C1 segment of cervical spinal cord (tissue), 14 donors: ENCODE data around the gene ARMC2.
"Not testable (repeated sequence)": the region's sequence is repeated elsewhere in the genome, so short reads cannot be mapped to it uniquely, and the experiment has no call there.

Experiments
- DNase-seq, 14 donors: peaks; one replicate each; lab custom pipeline; 2025; lab: John Stamatoyannopoulos, UW

The ARMC2 gene

GRCh38 chr6:108831104-108831503 lies 17.1 kb upstream of the ARMC2 start:
- peak in 7 of 14 donors; percentile 12 to 42 (median 28) for DNase-seq

- no peak for DNase-seq
These were observed 15.5 kb upstream of the ARMC2 start for GRCh38 chr6:108832738-108833137.

GRCh38 chr6:108835218-108835850 lies 12.9 kb upstream of the ARMC2 start:
- peak in 13 of 14 donors; percentile 23 to 84 (median 72) for DNase-seq

GRCh38 chr6:108836061-108836460 lies 12.2 kb upstream of the ARMC2 start:
- no peak for DNase-seq

GRCh38 chr6:108837236-108837971 lies 10.8 kb upstream of the ARMC2 start:
- DNase-seq: no peak

GRCh38 chr6:108838101-108838717 lies 10.0 kb upstream of the ARMC2 start:
- DNase-seq: no peak

GRCh38 chr6:108839083-108839642 lies 9.1 kb upstream of the ARMC2 start:
- no peak for DNase-seq

- DNase-seq: no peak
These were observed 7.3 kb upstream of the ARMC2 start for GRCh38 chr6:108840919-108841318.

GRCh38 chr6:108841377-108841855 lies 6.8 kb upstream of the ARMC2 start:
- peak in 1 of 14 donors; percentile 25 for DNase-seq

- no peak for DNase-seq
These were observed 4.1 kb upstream of the ARMC2 start for GRCh38 chr6:108844135-108844534.

GRCh38 chr6:108845145-108845544 lies 3.1 kb upstream of the ARMC2 start:
- DNase-seq: no peak

- no peak for DNase-seq
These were observed 2.1 kb upstream of the ARMC2 start for GRCh38 chr6:108846101-108846500.

- DNase-seq: no peak
These were observed 1.6 kb upstream of the ARMC2 start for GRCh38 chr6:108846628-108847027.

GRCh38 chr6:108847738-108848115 lies 495 bp upstream of the ARMC2 start:
- DNase-seq: peak in 1 of 14 donors; percentile 68

- no peak for DNase-seq
These were observed 2.6 kb downstream of the ARMC2 start for GRCh38 chr6:108850669-108851465.

GRCh38 chr6:108851756-108852155 lies 3.5 kb downstream of the ARMC2 start:
- DNase-seq: no peak

- no peak for DNase-seq
These were observed 4.9 kb downstream of the ARMC2 start for GRCh38 chr6:108853077-108853476.

- DNase-seq: peak in 4 of 14 donors; percentile 19 to 45 (median 28)
These were observed 14.4 kb downstream of the ARMC2 start for GRCh38 chr6:108862479-108863191.

- not testable (repeated sequence) for DNase-seq
These were observed 17.6 kb downstream of the ARMC2 start for GRCh38 chr6:108865751-108866286.

GRCh38 chr6:108866798-108867197 lies 18.6 kb downstream of the ARMC2 start:
- no peak for DNase-seq

GRCh38 chr6:108868647-108869046 lies 20.4 kb downstream of the ARMC2 start:
- DNase-seq: no peak
